Activated naive CD4-positive, alpha-beta T cell treated with anti-CD3 and anti-CD28 coated beads, Interleukin-2, amount 50 U/mL, for 72 hours (primary cell): ENCODE measurements around the gene CABP4. TPM values are rescaled to one million over a fixed set of nuclear protein-coding genes. Genes with fewer than 3 reads are reported as not detected.

Experiments used
- ATAC-seq, 2 donors: fragments of 150-1000 bp; cut with Tn5 transposase; 2 replicates each; pipeline ENCODE4 v1.10.0; 2021; ENCODE audit warnings: mild to moderate bottlenecking in 2 of 2, moderate library complexity in 2 of 2
- DNase-seq, 2 donors: peaks; one replicate each; pipeline ENCODE4 v3.0.0; 2021 to 2022; ENCODE audit warnings: low spot score in 2 of 2
- H3K27ac Mint-ChIP-seq, 2 donors: one replicate each; pipeline ENCODE4 v1.8.0; 2022; ENCODE audit warnings: mild to moderate bottlenecking in 2 of 2, mixed read lengths in 2 of 2
- H3K36me3 Mint-ChIP-seq, 2 donors: one replicate each; pipeline ENCODE4 v1.8.0; 2022; ENCODE audit warnings: mixed read lengths in 2 of 2
- H3K9me3 Mint-ChIP-seq, 2 donors: one replicate each; pipeline ENCODE4 v1.8.0; 2022; ENCODE audit warnings: mixed read lengths in 2 of 2
- total RNA-seq, 2 donors: library from RNA; stranded (reverse); gene quantifications; one replicate each; pipeline ENCODE4 v1.2.3, GENCODE V29; 2022

Gene CABP4
- total RNA-seq = 1 to 10 TPM; 1.7 to 2.8 TPM

- no peak for DNase-seq
- H3K36me3 Mint-ChIP-seq = no peaks in the 10 kb centered on the region
- H3K27ac Mint-ChIP-seq = peak within 1 kb of the TSS; percentile 31 to 74
- no peak for ATAC-seq
- H3K9me3 Mint-ChIP-seq = no peaks in the 10 kb centered on the region
Observed at GRCh38 chr11:67455054-67455453, at the start of gene CABP4. Gene CABP4, plus strand, starts transcription at chr11:67455354. Its CDS starts 70 bp downstream, at chr11:67455424.

GRCh38 chr11:67405688-67406339 lies 49.3 kb upstream of the CABP4 start:
- ATAC-seq = no peak
- Mint-ChIP-seq H3K27ac (peak overlapping the region; percentile 85 to 95), H3K9me3 (no peaks in the 10 kb centered on the region), H3K36me3 (peaks cover 22 to 40% of the 10 kb centered on the region in 2 donors)
- DNase-seq = no peak

- Mint-ChIP-seq H3K27ac (peak overlapping the region; percentile 85 to 95), H3K9me3 (no peaks in the 10 kb centered on the region), H3K36me3 (peaks cover 19 to 40% of the 10 kb centered on the region in 2 donors)
- no peak for ATAC-seq
- DNase-seq = no peak
Observed at GRCh38 chr11:67406420-67406968, 48.7 kb upstream of the CABP4 start.

GRCh38 chr11:67406969-67407687 lies 48.0 kb upstream of the CABP4 start:
- Mint-ChIP-seq H3K27ac (peak overlapping the region; percentile 73 to 85), H3K36me3 (peaks cover 19 to 40% of the 10 kb centered on the region in 2 donors), H3K9me3 (no peaks in the 10 kb centered on the region)
- ATAC-seq (no peak), DNase-seq (no peak)

- Mint-ChIP-seq H3K9me3 (no peaks in the 10 kb centered on the region), H3K36me3 (peaks cover 19 to 40% of the 10 kb centered on the region in 2 donors), H3K27ac (peak overlapping the region; percentile 85 to 88)
- no peak for DNase-seq
- no peak for ATAC-seq
Observed at GRCh38 chr11:67407688-67408163, 47.4 kb upstream of the CABP4 start.

- H3K36me3 Mint-ChIP-seq = peaks cover 19 to 40% of the 10 kb centered on the region in 2 donors
- no peaks in the 10 kb centered on the region for H3K9me3 Mint-ChIP-seq
- H3K27ac Mint-ChIP-seq = peak overlapping the region; percentile 85 to 88
- peak; percentile 10 to 20 for ATAC-seq
- DNase-seq = no peak
Observed at GRCh38 chr11:67408437-67409200, 46.5 kb upstream of the CABP4 start.

GRCh38 chr11:67409261-67409666 lies 45.9 kb upstream of the CABP4 start:
- H3K9me3 Mint-ChIP-seq = no peaks in the 10 kb centered on the region
- H3K36me3 Mint-ChIP-seq = peaks cover 19 to 39% of the 10 kb centered on the region in 2 donors
- ATAC-seq (peak; percentile 64 to 72), DNase-seq (peak in 1 of 2 donors; percentile 83)
- peak overlapping the region in 1 of 2 donors; percentile 85 for H3K27ac Mint-ChIP-seq

GRCh38 chr11:67409781-67410368 lies 45.3 kb upstream of the CABP4 start:
- H3K36me3 Mint-ChIP-seq = peaks cover 13 to 33% of the 10 kb centered on the region in 2 donors
- ATAC-seq (peak in 1 of 2 donors; percentile 9), DNase-seq (no peak)
- no peaks in the 10 kb centered on the region for H3K9me3 Mint-ChIP-seq
- peak overlapping the region; percentile 85 for H3K27ac Mint-ChIP-seq

GRCh38 chr11:67410369-67410831 lies 44.8 kb upstream of the CABP4 start:
- DNase-seq (no peak), ATAC-seq (no peak)
- Mint-ChIP-seq H3K27ac (peak overlapping the region; percentile 44 to 85), H3K36me3 (peaks cover 10 to 27% of the 10 kb centered on the region in 2 donors), H3K9me3 (no peaks in the 10 kb centered on the region)

GRCh38 chr11:67410984-67411784 lies 44.0 kb upstream of the CABP4 start:
- H3K9me3 Mint-ChIP-seq = no peaks in the 10 kb centered on the region
- ATAC-seq (no peak), DNase-seq (no peak)
- H3K36me3 Mint-ChIP-seq = peaks cover 8 to 19% of the 10 kb centered on the region in 2 donors
- H3K27ac Mint-ChIP-seq = peak overlapping the region in 1 of 2 donors; percentile 85

GRCh38 chr11:67411785-67412152 lies 43.4 kb upstream of the CABP4 start:
- Mint-ChIP-seq H3K36me3 (peaks cover 8 to 14% of the 10 kb centered on the region in 2 donors), H3K9me3 (no peaks in the 10 kb centered on the region), H3K27ac (peak overlapping the region; percentile 29 to 85)
- ATAC-seq = no peak
- no peak for DNase-seq

- H3K27ac Mint-ChIP-seq = peak overlapping the region; percentile 29 to 85
- no peak for ATAC-seq
- H3K9me3 Mint-ChIP-seq = no peaks in the 10 kb centered on the region
- DNase-seq = no peak
- H3K36me3 Mint-ChIP-seq = peaks cover 0 to 6% of the 10 kb centered on the region in 2 donors
Observed at GRCh38 chr11:67412495-67413179, 42.5 kb upstream of the CABP4 start.

- Mint-ChIP-seq H3K36me3 (peaks cover 0 to 6% of the 10 kb centered on the region in 2 donors), H3K9me3 (no peaks in the 10 kb centered on the region), H3K27ac (peak overlapping the region; percentile 44 to 85)
- DNase-seq (no peak), ATAC-seq (no peak)
Observed at GRCh38 chr11:67413266-67413849, 41.8 kb upstream of the CABP4 start.

- Mint-ChIP-seq H3K27ac (peak within 1 kb of the TSS; percentile 40 to 53), H3K36me3 (no peaks in the 10 kb centered on the region), H3K9me3 (no peaks in the 10 kb centered on the region)
- DNase-seq (peak in 1 of 2 donors; percentile 26), ATAC-seq (peak in 1 of 2 donors; percentile 9)
Observed at GRCh38 chr11:67415501-67416304, 39.5 kb upstream of the CABP4 start, which contains the start of gene CARNS1. Gene CARNS1, plus strand, starts transcription at chr11:67415678. Its CDS starts 522 bp downstream, at chr11:67416200.
